Heart left ventricle (tissue), 16 donors: ENCODE data around the gene EXOC4. TPM values are rescaled to one million over a fixed set of nuclear protein-coding genes. Genes with fewer than 3 reads are reported as not detected.
"Not testable (repeated sequence)": the region's sequence is repeated elsewhere in the genome, so short reads cannot be mapped to it uniquely, and the experiment has no call there.

ENCODE experiments used
- ATAC-seq, 4 donors: fragments of 200-7000 bp; cut with Tn5 transposase; one replicate each; pipeline ENCODE4 v1.9.1; 2020 to 2022; ENCODE audit warnings: moderate library complexity in 4 of 4, mild to moderate bottlenecking in 3 of 4, moderate number of reproducible peaks in 1 of 4
- DNase-seq, 5 donors: peaks; one replicate each; pipeline ENCODE4 v3.0.0-alpha.2; 2020
- H3K27ac ChIP-seq, 12 donors: fragments of 200-600 bp; sonication (generic) in 4 of 12; one replicate each; pipeline versions ENCODE4 v1.5.0 to v1.8.0; 2016 to 2022; ENCODE audit warnings: mild to moderate bottlenecking in 2 of 12
- H3K27me3 ChIP-seq, 9 donors: fragments of 200-600 bp; sonication (generic) in 2 of 9; one replicate each; pipeline versions ENCODE4 v1.5.1 to v1.8.0; 2016 to 2022; ENCODE audit warnings: mild to moderate bottlenecking in 3 of 9
- H3K36me3 ChIP-seq, 9 donors: fragments of 200-600 bp; sonication (generic) in 2 of 9; one replicate each; pipeline versions ENCODE4 v1.5.0 to v1.8.0; 2018 to 2022; ENCODE audit warnings: mild to moderate bottlenecking in 2 of 9
- H3K4me1 ChIP-seq, 12 donors: fragments of 200-600 bp; sonication (generic) in 4 of 12; one replicate each; pipeline versions ENCODE4 v1.5.0 to v1.8.0; 2016 to 2022; ENCODE audit warnings: mild to moderate bottlenecking in 3 of 12
- H3K4me3 ChIP-seq, 12 donors: fragments of 200-600 bp; sonication (generic) in 4 of 12; one replicate each; pipeline versions ENCODE4 v1.5.0 to v1.8.0; 2017 to 2022; ENCODE audit warnings: mild to moderate bottlenecking in 9 of 12, moderate library complexity in 4 of 12
- H3K9me3 ChIP-seq, 12 donors: fragments of 200-600 bp; sonication (generic) in 4 of 12; one replicate each; pipeline versions ENCODE4 v1.5.0 to v1.8.0; 2016 to 2022; ENCODE audit warnings: mild to moderate bottlenecking in 1 of 12
- POLR2A ChIP-seq, 2 donors: fragments of 450-650 bp; IDR thresholded peaks; one replicate each; pipeline ENCODE4 v1.6.1; 2017; ENCODE audit warnings: antibody characterized with exemption in 2 of 2, mild to moderate bottlenecking in 2 of 2, moderate library complexity in 2 of 2
- WGBS, 4 donors: extraction: QIAGEN DNeasy Blood & Tissue Kit in 2 of 4; methylation state at CpG; one replicate each; pipeline versions ENCODE4 v1.1.5 to v1.1.7; 2013 to 2018; 5-methylcytosine and 5-hydroxymethylcytosine counted together
- intact Hi-C, 10 donors: fragments of 100-400 bp; cut with DNase I; formaldehyde crosslinking; loops; one replicate each; pipeline versions ENCODE4 v1.11.1 to v1.14.2; 2022
- polyA plus RNA-seq, 2 donors: library from polyadenylated mRNA; stranded (reverse); fragments of 200-250 nt; gene quantifications; one replicate each; pipeline ENCODE4 v1.2.3, GENCODE V29; 2013
- total RNA-seq, 9 donors: library from RNA; depleted of rRNA in 2 of 9; stranded (reverse); fragments of >200 nt in 2 of 9; fragmentation: NEBNext Ultra II Directional in 3 of 9; extraction: Animal tissue kit (Norgen Biotek cat#: 25700) in 3 of 9; gene quantifications; one replicate each; pipeline versions ENCODE4 v1.1.0 to v1.2.4, GENCODE V29; 2016 to 2023
- TF ChIP-seq, protein P1 (sequence below), 12 donors: fragments of 200-600 bp; sonication (generic) in 4 of 12; IDR thresholded peaks; one replicate each; pipeline versions ENCODE4 v1.5.0 to v1.8.0; 2018 to 2022; ENCODE audit warnings: antibody characterized with exemption in 12 of 12, mild to moderate bottlenecking in 5 of 12
- donor health status: ischemic (EF 13 %, LVEDD 7.1; RV severe dilation, severe dysfunction).
- donor health status: healthy with polysubstance abuse.
- donor health status: DM: no; HTN: yes; CAD: no.
- donor health status: DM: no; HTN: no; CAD: no.
- donor health status: ischemic (EF 25% LVEDD 6.9; RV normal size, moderate dysfunction).
- donor health status: ischemic (EF 25% LVEDD 5.7; RV mildly dilated, moderate dysfunction).
- donor health status: healthy.
- donor health status: DM: yes; HTN: yes; CAD: no.
- donor health status: ischemic (EF 35%, LVEDD 5.7; RV mildly dilated, moderate dysfunction).
- donor health status: nonischemic (EF 11% LVEDD 7.7; RV severe dilation, severe dysfunction).
- donor health status: DM: yes; HTN: yes; CAD: no.
- donor health status: PGD.
- donor health status: ischemic (EF 29% LVEDD 5.4; RV normal size, mild dysfunction).
- donor health status: nonischemic (EF 23%, LVEDD 6.1; RV moderate dilation, normal function).

Gene EXOC4
- total and polyA plus RNA-seq, 11 donors = 8.8 to 61.2 (median 33.8) TPM

DNA sequence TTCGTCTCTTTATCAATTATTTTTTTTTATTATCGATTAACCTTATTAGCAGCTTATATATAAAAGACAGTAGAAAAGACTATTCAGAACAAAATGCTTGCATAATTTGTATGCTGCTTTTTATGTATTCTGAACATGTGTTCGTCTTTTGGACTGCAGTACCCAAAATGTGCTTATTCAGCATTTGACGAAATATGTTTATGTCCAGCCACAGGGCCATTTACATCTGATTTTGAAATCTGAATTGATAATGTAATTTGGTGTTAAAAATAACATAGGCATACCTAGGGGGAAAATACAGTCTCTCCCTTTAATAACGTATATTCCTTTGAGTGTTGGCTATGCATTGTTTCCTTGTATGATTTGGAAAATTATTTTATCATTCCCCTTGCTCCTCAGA lies 386.0 kb downstream of the EXOC4 start:
- TF ChIP-seq, protein P1, sequence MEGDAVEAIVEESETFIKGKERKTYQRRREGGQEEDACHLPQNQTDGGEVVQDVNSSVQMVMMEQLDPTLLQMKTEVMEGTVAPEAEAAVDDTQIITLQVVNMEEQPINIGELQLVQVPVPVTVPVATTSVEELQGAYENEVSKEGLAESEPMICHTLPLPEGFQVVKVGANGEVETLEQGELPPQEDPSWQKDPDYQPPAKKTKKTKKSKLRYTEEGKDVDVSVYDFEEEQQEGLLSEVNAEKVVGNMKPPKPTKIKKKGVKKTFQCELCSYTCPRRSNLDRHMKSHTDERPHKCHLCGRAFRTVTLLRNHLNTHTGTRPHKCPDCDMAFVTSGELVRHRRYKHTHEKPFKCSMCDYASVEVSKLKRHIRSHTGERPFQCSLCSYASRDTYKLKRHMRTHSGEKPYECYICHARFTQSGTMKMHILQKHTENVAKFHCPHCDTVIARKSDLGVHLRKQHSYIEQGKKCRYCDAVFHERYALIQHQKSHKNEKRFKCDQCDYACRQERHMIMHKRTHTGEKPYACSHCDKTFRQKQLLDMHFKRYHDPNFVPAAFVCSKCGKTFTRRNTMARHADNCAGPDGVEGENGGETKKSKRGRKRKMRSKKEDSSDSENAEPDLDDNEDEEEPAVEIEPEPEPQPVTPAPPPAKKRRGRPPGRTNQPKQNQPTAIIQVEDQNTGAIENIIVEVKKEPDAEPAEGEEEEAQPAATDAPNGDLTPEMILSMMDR (IDR thresholded peaks at IDR 0.05) = no peak
- no peak for TF ChIP-seq POLR2A (IDR thresholded peaks at IDR 0.05)
- no peaks in the 10 kb centered on the region for H3K36me3 ChIP-seq
- no peak overlapping the region for H3K27ac ChIP-seq
- ATAC-seq (no peak), DNase-seq (no peak)
- intact Hi-C loops = no loop called here
- WGBS, 4 donors = 95 to 99% (median 97%) methylated on average over 5 of the region's 5 CpGs
- H3K4me3 ChIP-seq = no peak overlapping the region
- no peaks in the 10 kb centered on the region for H3K27me3 ChIP-seq
- peaks cover 0 to 3% (median 0%) of the 10 kb centered on the region in 12 donors for H3K4me1 ChIP-seq
- H3K9me3 ChIP-seq = peaks cover 0 to 6% (median 0%) of the 10 kb centered on the region in 12 donors

DNA sequence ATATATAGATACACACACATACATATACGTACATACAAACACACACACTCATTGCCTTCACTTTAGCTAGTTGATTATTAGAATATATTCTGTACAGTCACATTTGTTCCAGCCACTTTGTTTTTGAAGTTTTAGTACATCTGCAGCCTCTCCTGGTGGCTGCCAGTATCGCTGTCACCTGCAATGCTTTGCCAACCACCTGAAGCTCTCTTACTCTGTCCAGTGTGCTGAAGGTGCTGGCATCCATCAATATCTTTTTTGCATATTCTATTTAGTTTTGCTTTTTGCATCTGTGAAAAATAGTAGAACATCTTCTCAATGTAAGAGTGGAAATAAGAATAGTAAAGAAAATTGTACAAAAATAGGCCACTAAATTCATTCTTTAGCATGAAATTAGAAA lies 388.6 kb downstream of the EXOC4 start:
- intact Hi-C loops = no loop called here
- ATAC-seq (no peak), DNase-seq (no peak)
- no peak overlapping the region for H3K27ac ChIP-seq
- TF ChIP-seq, protein P1 (IDR thresholded peaks at IDR 0.05) = no peak
- no peak for TF ChIP-seq POLR2A (IDR thresholded peaks at IDR 0.05)
- H3K4me3 ChIP-seq = no peak overlapping the region
- H3K4me1 ChIP-seq = peaks cover 0 to 9% (median 0%) of the 10 kb centered on the region in 12 donors
- H3K27me3 ChIP-seq = no peaks in the 10 kb centered on the region
- H3K36me3 ChIP-seq = no peaks in the 10 kb centered on the region
- peaks cover 0 to 16% (median 0%) of the 10 kb centered on the region in 12 donors for H3K9me3 ChIP-seq
- WGBS, 4 donors = 94 to 100% (median 96%) methylated on average over 2 of the region's 2 CpGs

DNA sequence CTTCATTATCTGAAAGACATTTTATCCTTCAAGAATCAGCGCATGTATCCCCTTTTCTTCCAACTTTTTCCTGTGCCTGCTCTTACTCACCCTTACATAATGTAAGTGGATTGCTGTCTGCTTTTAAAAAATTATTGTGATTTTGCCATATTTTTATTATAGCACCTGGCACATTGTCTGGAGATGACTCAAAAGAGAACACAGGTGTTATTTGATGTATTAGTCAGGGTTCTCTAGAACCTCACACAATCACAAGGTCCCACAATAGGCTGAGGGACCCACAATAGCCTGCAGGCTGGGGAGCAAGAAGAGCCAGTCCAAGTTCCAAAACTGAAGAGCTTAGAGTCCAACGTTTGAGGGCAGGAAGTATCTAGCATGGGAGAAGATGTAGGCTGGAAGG lies 390.0 kb downstream of the EXOC4 start:
- WGBS, 4 donors = 78 to 93% (median 89%) methylated on average over 2 of the region's 2 CpGs
- ATAC-seq (no peak), DNase-seq (no peak)
- Histone ChIP-seq H3K27ac (no peak overlapping the region), H3K36me3 (no peaks in the 10 kb centered on the region), H3K4me1 (peaks cover 0 to 18% (median 0%) of the 10 kb centered on the region in 12 donors), H3K27me3 (no peaks in the 10 kb centered on the region), H3K9me3 (peaks cover 0 to 16% (median 0%) of the 10 kb centered on the region in 12 donors), H3K4me3 (no peak overlapping the region)
- TF ChIP-seq, protein P1 (IDR thresholded peaks at IDR 0.05) = no peak
- intact Hi-C loops = no loop called here

DNA sequence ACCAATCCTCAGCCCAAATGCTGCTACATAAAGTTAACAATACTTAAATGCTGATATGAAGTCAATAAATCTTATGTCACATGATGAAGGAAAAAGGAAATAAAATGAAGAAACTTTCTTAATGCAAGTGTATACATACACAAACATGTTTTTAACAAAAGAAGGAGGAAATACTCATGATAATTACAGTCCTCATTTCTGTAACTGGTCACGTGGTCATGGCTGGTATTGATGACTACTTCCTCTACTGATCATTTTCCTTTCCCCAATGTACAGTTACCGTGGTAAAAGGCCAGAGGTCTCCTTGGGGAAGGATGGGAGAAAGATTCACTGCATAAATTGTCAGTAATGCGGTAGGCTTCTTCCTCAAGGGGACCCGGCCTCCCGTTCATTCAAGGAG lies 390.8 kb downstream of the EXOC4 start:
- H3K4me3 ChIP-seq, ATAC-seq, H3K27ac ChIP-seq, DNase-seq, H3K27me3 ChIP-seq, intact Hi-C loops, H3K36me3 ChIP-seq: not testable (repeated sequence)
- Histone ChIP-seq H3K9me3 (peaks cover 0 to 16% (median 0%) of the 10 kb centered on the region in 12 donors), H3K4me1 (peaks cover 0 to 18% (median 0%) of the 10 kb centered on the region in 12 donors)
- WGBS, 4 donors = 90 to 97% (median 96%) methylated on average over 5 of the region's 5 CpGs

DNA sequence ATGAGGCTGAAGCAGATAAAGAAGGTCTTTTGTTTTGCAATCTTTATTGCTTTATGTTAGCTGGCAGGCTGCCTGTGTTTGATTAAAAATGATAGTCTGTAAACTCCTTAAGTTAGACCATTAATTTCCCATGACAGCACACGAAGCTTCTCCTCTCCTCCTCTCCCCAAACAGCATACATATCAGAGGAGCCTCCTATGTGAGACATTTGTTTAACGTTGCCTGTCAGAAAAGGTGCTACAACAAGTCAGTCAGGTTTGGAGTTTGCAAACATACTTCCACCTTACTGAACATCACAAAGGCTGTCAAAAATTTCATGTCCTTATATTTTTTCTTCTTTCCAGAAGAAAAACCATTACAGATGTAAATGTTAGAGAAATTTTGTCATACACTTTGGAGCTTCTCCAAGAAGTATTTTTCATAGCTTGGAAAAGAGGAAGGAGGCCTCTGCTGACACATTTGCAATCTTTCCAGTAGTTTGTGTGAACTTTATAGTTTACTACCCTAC lies 393.1 kb downstream of the EXOC4 start:
- no peak for TF ChIP-seq POLR2A (IDR thresholded peaks at IDR 0.05)
- TF ChIP-seq, protein P1 (IDR thresholded peaks at IDR 0.05) = no peak
- H3K27me3 ChIP-seq = no peaks in the 10 kb centered on the region
- 31 to 50% (median 43%) methylated on average over 2 of the region's 2 CpGs for WGBS, 4 donors
- peaks cover 0 to 21% (median 0%) of the 10 kb centered on the region in 12 donors for H3K4me1 ChIP-seq
- no peak overlapping the region for H3K4me3 ChIP-seq
- intact Hi-C loops = no loop called here
- no peak for DNase-seq
- no peak for ATAC-seq
- H3K9me3 ChIP-seq = peaks cover 0 to 16% (median 0%) of the 10 kb centered on the region in 12 donors
- no peaks in the 10 kb centered on the region for H3K36me3 ChIP-seq
- H3K27ac ChIP-seq = no peak overlapping the region
